HCT116 (cell line): ENCODE measurements around the gene CNTD1.
"Not testable (repeated sequence)": the region's sequence is repeated elsewhere in the genome, so short reads cannot be mapped to it uniquely, and the experiment has no call there.

Source experiments
- TF ChIP-seq, protein P1 (sequence below), 3 experiments: fragments of 200-600 bp in 1 of 3; sonication (generic) in 1 of 3; IDR thresholded peaks in 2 of 3; conservative IDR thresholded peaks in 1 of 3; 2 replicates each; pipeline ENCODE4 v1.5.1; 2012 to 2017; ENCODE audit warnings: low read depth in 2 of 3, low read length in 2 of 3, antibody characterized with exemption in 1 of 3, borderline replicate concordance in 1 of 3, control low read depth in 1 of 3, mild to moderate bottlenecking in 1 of 3, mixed read lengths in 1 of 3, mixed run types in 1 of 3, moderate library complexity in 1 of 3; ENCODE audit not compliant: insufficient read depth in 1 of 3
- TF ChIP-seq, protein P2 (sequence below): IDR thresholded peaks from 2 replicates; pipeline ENCODE4 v1.6.1; 2012

DNA sequence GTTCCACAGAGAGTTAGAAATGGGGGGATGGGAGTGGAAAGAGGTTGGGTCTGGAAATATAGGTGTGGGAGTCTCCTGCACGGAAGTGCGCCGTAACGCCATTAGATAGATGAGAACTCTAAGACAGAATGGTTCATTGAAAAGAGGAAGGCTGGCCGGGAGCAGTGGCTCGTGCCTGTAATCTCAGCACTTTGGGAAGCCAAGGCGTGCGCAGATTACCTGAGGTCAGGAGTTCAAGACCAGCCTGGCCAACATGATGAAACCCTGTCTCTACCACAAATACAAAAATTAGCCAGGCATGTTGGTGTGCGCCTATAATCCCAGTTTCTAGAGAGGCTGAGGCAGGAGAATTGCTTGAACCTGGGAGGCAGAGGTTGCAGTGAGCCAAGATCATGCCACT is 30.7 kb upstream of the CNTD1 start:
- TF ChIP-seq, protein P1, sequence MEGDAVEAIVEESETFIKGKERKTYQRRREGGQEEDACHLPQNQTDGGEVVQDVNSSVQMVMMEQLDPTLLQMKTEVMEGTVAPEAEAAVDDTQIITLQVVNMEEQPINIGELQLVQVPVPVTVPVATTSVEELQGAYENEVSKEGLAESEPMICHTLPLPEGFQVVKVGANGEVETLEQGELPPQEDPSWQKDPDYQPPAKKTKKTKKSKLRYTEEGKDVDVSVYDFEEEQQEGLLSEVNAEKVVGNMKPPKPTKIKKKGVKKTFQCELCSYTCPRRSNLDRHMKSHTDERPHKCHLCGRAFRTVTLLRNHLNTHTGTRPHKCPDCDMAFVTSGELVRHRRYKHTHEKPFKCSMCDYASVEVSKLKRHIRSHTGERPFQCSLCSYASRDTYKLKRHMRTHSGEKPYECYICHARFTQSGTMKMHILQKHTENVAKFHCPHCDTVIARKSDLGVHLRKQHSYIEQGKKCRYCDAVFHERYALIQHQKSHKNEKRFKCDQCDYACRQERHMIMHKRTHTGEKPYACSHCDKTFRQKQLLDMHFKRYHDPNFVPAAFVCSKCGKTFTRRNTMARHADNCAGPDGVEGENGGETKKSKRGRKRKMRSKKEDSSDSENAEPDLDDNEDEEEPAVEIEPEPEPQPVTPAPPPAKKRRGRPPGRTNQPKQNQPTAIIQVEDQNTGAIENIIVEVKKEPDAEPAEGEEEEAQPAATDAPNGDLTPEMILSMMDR (IDR thresholded peaks at IDR 0.05 in 2 of 3, conservative IDR thresholded peaks at IDR 0.05 in 1 of 3; ENCODE audit: borderline replicate concordance in 1 of 3, insufficient read depth in 1 of 3, low read depth in 2 of 3, low read length in 2 of 3): not testable (repeated sequence)
- TF ChIP-seq, protein P2, sequence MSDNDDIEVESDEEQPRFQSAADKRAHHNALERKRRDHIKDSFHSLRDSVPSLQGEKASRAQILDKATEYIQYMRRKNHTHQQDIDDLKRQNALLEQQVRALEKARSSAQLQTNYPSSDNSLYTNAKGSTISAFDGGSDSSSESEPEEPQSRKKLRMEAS: not testable (repeated sequence)
